Activated CD8-positive, alpha-beta T cell treated with anti-CD3 and anti-CD28 coated beads, Interleukin-2, amount 10 ng/mL, durations not matched to agents 7 days and 5 days (primary cell): ENCODE results near the gene CIBAR2. TPM values are rescaled to one million over a fixed set of nuclear protein-coding genes. Genes with fewer than 3 reads are reported as not detected.

Experiments used
- ATAC-seq: fragments of 150-1000 bp; cut with Tn5 transposase; one replicate; pipeline ENCODE4 v1.10.0; 2021; ENCODE audit warnings: moderate library complexity
- CTCF ChIA-PET: fragments of 350-600 bp; sonication (Branson Sonifier 250); formaldehyde crosslinking; loops from one replicate; lab custom pipeline; 2021; ENCODE audit warnings: antibody characterized with exemption; lab: Charles Lee
- POLR2A ChIA-PET: fragments of 350-600 bp; sonication (Branson Sonifier 250); formaldehyde crosslinking; loops from one replicate; lab custom pipeline; 2021; ENCODE audit warnings: antibody characterized with exemption; lab: Charles Lee
- DNase-seq: peaks from one replicate; pipeline ENCODE4 v3.0.0-alpha.2; 2020
- H3K27ac Mint-ChIP-seq: one replicate; pipeline ENCODE4 v1.8.0; 2021; ENCODE audit warnings: mild to moderate bottlenecking, mixed read lengths
- H3K27me3 Mint-ChIP-seq: one replicate; pipeline ENCODE4 v1.8.0; 2021; ENCODE audit warnings: low read depth, mixed read lengths
- H3K36me3 Mint-ChIP-seq: one replicate; pipeline ENCODE4 v1.8.0; 2021; ENCODE audit warnings: low read depth, mixed read lengths
- H3K4me1 Mint-ChIP-seq: one replicate; pipeline ENCODE4 v1.8.0; 2021; ENCODE audit warnings: low read depth, mixed read lengths
- H3K4me3 Mint-ChIP-seq: one replicate; pipeline ENCODE4 v1.8.0; 2021; ENCODE audit warnings: mild to moderate bottlenecking, mixed read lengths
- H3K9me3 Mint-ChIP-seq: one replicate; pipeline ENCODE4 v1.8.0; 2022; ENCODE audit warnings: mixed read lengths; ENCODE audit not compliant: insufficient read depth
- total RNA-seq, 2 experiments: library from RNA; stranded (reverse); gene quantifications; one replicate each; pipeline ENCODE4 v1.2.3, GENCODE V29; 2021

CIBAR2 gene
- total RNA-seq, 2 experiments from 2014 or later: not detected

DNA sequence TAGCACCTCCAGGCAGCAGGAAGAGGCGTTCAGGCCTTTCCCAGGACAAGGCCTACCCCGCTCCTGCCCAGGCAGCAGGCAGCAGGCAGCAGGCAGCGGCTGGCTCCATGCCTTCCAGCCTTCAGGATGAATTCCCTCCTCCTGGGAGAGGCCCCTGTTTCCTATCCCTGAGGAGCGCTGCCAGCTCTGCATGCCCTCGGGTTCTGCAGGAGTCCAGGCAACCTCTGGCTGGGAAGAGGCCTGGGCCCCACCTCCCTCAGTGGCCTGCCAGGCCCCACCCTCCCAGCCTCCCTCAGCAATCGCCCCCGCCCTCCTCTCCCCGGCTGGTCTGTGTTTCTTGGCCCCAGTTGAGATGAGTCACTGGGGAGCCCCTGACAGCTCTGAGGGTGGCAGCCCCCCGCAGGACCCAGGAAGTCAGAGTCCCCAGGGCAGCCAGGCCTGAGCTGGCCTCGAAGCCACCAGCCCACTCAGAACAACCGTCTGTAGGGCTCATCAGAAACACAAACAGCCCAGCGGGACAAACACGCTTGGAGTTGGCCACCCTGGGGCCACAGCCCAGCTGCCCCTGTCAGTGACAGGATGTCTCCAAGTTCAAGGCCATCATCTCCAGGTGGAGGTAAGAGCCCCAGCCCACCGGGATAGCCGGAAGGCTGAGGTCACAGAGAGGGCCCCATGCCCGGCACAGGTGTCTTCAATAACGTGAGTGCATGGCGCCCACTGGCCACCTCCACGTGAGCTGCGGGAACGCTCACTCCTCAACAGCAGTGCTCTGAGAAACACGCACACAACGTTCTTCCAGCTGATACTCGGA lies 39.5 kb upstream of the CIBAR2 start:
- CTCF ChIA-PET: no interaction called here
- no peaks in the 10 kb centered on the region for H3K4me1 Mint-ChIP-seq
- no peaks in the 10 kb centered on the region for H3K27me3 Mint-ChIP-seq
- no peak overlapping the region for H3K4me3 Mint-ChIP-seq
- H3K27ac Mint-ChIP-seq: no peak overlapping the region
- H3K9me3 Mint-ChIP-seq: no peaks in the 10 kb centered on the region
- no peak for ATAC-seq
- no peaks in the 10 kb centered on the region for H3K36me3 Mint-ChIP-seq
- no peak for DNase-seq
- POLR2A ChIA-PET: no interaction called here

DNA sequence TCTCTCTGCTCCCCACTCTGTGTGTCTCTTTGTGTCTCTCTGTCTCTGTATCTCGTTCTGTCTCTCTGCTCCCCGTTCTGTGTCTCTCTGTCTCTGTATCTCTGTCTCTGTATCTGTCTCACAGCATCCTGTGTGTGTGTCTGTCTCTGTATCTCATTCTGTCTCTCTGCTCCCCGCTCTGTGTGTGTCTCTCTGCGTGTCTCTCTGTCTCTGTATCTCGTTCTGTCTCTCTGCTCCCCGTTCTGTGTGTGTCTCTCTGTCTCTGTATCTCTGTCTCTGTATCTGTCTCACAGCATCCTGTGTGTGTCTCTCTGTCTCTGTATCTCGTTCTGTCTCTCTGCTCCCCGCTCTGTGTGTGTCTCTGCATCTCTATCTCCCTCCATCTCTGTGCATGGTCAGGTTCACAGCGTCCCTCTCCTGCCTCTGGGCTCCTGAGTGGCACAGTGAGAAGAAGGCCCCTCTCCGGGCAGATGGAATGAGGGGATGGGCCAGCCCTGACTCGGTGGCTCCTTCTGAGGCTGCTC lies 38.9 kb upstream of the CIBAR2 start:
- Mint-ChIP-seq H3K36me3 (no peaks in the 10 kb centered on the region), H3K27me3 (no peaks in the 10 kb centered on the region), H3K27ac (no peak overlapping the region), H3K4me3 (no peak overlapping the region), H3K9me3 (no peaks in the 10 kb centered on the region), H3K4me1 (no peaks in the 10 kb centered on the region)
- ChIA-PET CTCF (no interaction called here), POLR2A (no interaction called here)
- DNase-seq (no peak), ATAC-seq (no peak)

DNA sequence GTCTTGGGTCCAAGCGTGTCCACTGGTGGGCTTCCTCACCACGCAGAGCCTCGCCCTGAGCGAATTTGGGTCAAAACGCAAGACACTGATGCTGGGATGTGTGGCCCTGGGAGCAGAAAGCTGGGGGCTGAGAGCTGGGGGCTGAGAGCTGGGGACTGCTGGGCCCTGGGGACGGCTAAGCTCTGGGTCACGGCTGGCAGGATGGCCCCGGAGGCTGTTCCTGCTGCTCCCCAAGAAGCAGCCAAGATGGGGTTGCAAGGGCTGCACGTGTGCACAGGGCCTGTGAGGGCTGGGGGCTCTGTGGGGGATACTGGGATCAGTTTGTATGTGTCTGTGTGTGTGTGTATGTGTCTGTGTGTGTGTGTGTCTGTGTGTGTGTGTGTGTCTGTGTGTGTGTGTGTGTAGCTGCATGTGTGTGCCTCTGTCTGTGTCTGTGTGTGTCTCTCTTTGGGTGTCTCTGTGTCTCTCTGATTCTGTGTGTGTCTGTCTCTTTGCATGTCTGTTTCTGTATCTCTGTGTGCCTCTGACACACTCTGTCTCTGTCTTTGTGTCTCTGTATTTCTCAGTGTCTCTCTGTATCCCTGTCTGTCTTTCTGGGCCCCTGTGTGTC lies 38.2 kb upstream of the CIBAR2 start:
- Mint-ChIP-seq H3K27ac (no peak overlapping the region), H3K4me3 (no peak overlapping the region), H3K4me1 (no peaks in the 10 kb centered on the region), H3K36me3 (no peaks in the 10 kb centered on the region), H3K27me3 (no peaks in the 10 kb centered on the region), H3K9me3 (no peaks in the 10 kb centered on the region)
- DNase-seq (no peak), ATAC-seq (no peak)
- POLR2A ChIA-PET: no interaction called here
- CTCF ChIA-PET: interaction anchor here (2.2 kb wide), 1 partner anchor 36 kb away, joined by 8 read pairs; no protein-coding TSS in a partner anchor

DNA sequence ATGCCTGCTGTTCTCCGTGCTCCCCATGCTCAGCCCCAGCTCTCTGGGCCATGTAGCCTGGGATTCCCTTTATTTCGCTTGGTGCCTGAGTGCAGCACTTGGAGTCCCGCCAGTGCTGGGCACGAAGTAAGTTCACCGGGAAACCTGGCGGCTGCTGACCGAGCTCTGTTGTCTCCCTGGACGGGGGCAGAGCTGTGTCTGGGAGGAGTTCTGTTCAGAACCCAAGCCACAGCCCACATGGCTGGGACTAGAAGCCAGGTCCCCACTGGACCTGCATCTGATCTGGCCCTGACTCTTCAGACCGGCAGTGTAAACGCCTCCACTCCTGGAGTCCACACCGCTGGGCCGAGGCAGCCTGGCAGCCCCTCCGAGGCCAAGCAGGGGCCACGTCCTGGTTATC lies 37.5 kb upstream of the CIBAR2 start:
- ATAC-seq (no peak), DNase-seq (no peak)
- ChIA-PET POLR2A (no interaction called here), CTCF (interaction anchor here (1.2 to 2.2 kb wide), 2 partner anchors 35 to 466 kb away, joined by 4 to 8 read pairs; no protein-coding TSS in a partner anchor)
- no peaks in the 10 kb centered on the region for H3K36me3 Mint-ChIP-seq
- H3K27ac Mint-ChIP-seq: no peak overlapping the region
- H3K4me1 Mint-ChIP-seq: no peaks in the 10 kb centered on the region
- no peak overlapping the region for H3K4me3 Mint-ChIP-seq
- no peaks in the 10 kb centered on the region for H3K9me3 Mint-ChIP-seq
- no peaks in the 10 kb centered on the region for H3K27me3 Mint-ChIP-seq

DNA sequence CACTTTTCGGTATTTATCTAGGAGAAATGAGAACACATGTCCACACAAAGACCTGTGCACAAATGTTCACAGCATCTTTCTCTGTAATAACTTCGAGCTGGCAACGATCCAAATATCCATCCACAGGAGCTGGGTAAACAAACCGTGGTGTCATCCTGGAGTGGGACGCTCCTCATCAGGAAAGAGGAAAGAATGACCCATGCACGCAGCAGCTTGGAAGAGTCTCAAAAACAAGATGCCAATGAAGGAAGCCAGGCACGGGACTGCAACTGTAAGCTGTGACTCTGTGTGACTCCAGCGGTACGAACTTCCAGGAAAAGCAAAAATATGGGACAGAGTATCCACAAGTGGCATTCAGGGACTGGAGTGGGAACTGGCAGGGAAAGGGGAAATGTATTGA lies 36.7 kb upstream of the CIBAR2 start:
- ATAC-seq: no peak
- DNase-seq: no peak
- Mint-ChIP-seq H3K4me1 (no peaks in the 10 kb centered on the region), H3K9me3 (no peaks in the 10 kb centered on the region), H3K27me3 (no peaks in the 10 kb centered on the region), H3K36me3 (no peaks in the 10 kb centered on the region), H3K4me3 (no peak overlapping the region), H3K27ac (no peak overlapping the region)
- ChIA-PET POLR2A (no interaction called here), CTCF (interaction anchor here (1.2 to 2.2 kb wide), 2 partner anchors 34 to 467 kb away, joined by 4 to 8 read pairs; no protein-coding TSS in a partner anchor)

DNA sequence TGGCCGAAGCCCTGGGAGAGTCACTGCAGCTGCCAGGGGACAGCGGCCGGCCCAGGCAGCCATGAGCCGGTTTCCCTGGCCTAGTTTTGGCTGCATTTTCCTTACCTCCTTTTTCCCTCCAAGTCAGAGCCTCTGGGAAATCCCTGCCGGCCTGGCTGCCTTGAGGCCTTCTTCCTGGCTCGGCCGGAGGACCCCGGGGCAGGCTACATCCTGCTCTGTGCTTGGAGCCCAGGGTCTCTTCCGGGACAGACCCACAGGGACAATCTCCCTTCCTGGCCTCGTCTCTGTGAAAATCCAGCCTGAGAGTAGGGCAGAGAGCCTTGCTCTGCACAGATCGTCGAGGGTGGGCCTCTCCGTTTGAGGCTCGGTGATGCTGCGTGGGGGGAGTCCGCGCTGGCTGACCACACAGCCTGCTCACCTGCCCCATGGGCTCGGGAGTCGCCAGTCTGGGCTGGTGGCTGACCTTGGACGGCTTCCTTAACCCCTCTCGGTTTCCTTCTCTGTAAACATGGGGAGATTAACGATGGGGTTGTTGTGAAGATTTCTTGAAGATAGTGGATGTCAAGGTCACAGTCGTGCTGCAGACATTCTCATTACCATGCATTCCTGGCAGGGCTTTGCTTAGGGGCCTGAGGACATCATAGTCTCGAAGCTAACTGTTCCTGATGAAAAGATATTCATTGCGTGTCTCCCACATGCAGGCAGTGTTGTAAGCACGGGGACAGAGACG lies 34.8 kb upstream of the CIBAR2 start:
- H3K27ac Mint-ChIP-seq: no peak overlapping the region
- ChIA-PET CTCF (no interaction called here), POLR2A (no interaction called here)
- DNase-seq (no peak), ATAC-seq (no peak)
- no peaks in the 10 kb centered on the region for H3K9me3 Mint-ChIP-seq
- H3K36me3 Mint-ChIP-seq: no peaks in the 10 kb centered on the region
- no peak overlapping the region for H3K4me3 Mint-ChIP-seq
- no peaks in the 10 kb centered on the region for H3K27me3 Mint-ChIP-seq
- no peaks in the 10 kb centered on the region for H3K4me1 Mint-ChIP-seq

DNA sequence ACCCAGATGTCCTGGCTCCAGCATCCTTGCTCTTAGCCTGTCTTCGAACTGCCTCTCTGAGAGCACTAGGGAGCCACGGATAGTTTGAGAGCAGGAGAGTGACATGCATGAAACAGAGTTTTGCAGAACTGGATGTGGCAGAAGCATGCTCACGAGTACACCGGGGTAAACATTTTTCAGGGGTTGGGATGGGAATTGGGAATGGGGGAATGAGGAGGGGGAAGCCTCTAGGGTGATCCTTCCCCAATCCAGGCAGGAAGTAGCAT lies 34.2 kb upstream of the CIBAR2 start:
- ATAC-seq (no peak), DNase-seq (no peak)
- no peaks in the 10 kb centered on the region for H3K36me3 Mint-ChIP-seq
- H3K27ac Mint-ChIP-seq: no peak overlapping the region
- H3K4me3 Mint-ChIP-seq: no peak overlapping the region
- ChIA-PET CTCF (no interaction called here), POLR2A (no interaction called here)
- no peaks in the 10 kb centered on the region for H3K4me1 Mint-ChIP-seq
- no peaks in the 10 kb centered on the region for H3K27me3 Mint-ChIP-seq
- H3K9me3 Mint-ChIP-seq: no peaks in the 10 kb centered on the region

DNA sequence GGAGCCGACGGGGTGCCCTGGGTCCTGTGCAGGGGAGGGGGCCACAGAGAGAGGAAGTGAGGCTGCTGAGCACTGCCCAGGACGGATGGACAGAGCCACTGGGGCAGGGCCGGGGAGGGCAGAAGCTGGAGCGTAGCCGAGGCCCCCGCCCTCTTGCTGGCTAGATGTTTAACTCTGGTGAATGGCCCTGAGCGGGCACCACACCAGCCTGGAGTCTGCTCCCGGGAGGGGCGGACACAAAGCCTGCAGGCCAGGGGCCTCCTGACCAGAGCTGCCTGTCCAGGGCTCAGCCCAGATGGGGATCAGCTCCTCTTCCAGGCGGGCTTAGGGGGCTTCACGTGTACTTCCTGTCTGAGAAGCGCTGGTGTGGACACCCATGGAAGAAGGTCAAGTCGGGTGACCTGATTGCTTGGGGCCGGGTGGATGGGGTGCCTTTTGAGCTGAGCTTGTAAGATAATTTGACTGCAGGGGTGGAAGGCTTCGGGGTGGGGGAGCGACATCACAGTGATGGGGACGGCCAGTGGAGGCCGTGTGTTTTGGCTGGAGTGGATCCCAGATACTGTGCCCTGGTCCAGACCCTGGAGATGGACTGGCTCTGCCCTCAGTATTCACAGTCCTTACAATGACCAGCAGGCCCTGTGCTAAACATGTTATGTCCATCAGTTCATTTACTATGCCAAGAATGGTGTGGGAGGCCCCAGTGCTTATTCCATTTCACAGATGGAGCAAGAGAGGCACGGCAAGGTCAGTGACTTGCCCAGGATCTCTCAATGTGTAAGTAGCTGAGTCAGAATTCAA lies 33.7 kb upstream of the CIBAR2 start:
- ATAC-seq: no peak
- Mint-ChIP-seq H3K9me3 (no peaks in the 10 kb centered on the region), H3K4me3 (no peak overlapping the region), H3K4me1 (no peaks in the 10 kb centered on the region), H3K36me3 (no peaks in the 10 kb centered on the region), H3K27me3 (no peaks in the 10 kb centered on the region), H3K27ac (no peak overlapping the region)
- ChIA-PET CTCF (interaction anchor here (1.2 kb wide), 1 partner anchor 31 kb away, joined by 3 read pairs; no protein-coding TSS in a partner anchor), POLR2A (no interaction called here)
- DNase-seq: no peak

DNA sequence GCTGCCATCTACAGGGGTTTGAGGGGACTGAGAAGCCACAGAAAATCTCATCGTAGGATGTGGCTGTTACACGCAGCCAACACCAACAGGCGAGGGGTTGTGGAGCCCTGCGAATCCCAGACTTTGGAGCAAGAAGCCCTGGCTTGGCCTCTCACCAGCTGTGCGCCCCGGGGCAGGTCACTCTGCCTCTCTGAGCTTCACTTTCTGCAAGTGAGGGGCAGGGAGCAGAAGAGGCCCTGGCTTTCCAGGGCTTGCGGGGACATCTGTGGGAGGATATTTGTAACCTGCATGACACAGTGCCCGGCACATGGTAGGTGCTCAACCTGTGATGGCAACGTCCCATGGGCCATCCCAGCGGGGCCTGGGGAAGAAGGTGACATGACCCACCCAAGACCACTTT lies 32.9 kb upstream of the CIBAR2 start:
- DNase-seq (no peak), ATAC-seq (no peak)
- ChIA-PET CTCF (interaction anchor here (1.2 kb wide), 1 partner anchor 30 kb away, joined by 3 read pairs; no protein-coding TSS in a partner anchor), POLR2A (no interaction called here)
- Mint-ChIP-seq H3K4me1 (no peaks in the 10 kb centered on the region), H3K4me3 (no peak overlapping the region), H3K27ac (no peak overlapping the region), H3K27me3 (no peaks in the 10 kb centered on the region), H3K9me3 (no peaks in the 10 kb centered on the region), H3K36me3 (no peaks in the 10 kb centered on the region)

DNA sequence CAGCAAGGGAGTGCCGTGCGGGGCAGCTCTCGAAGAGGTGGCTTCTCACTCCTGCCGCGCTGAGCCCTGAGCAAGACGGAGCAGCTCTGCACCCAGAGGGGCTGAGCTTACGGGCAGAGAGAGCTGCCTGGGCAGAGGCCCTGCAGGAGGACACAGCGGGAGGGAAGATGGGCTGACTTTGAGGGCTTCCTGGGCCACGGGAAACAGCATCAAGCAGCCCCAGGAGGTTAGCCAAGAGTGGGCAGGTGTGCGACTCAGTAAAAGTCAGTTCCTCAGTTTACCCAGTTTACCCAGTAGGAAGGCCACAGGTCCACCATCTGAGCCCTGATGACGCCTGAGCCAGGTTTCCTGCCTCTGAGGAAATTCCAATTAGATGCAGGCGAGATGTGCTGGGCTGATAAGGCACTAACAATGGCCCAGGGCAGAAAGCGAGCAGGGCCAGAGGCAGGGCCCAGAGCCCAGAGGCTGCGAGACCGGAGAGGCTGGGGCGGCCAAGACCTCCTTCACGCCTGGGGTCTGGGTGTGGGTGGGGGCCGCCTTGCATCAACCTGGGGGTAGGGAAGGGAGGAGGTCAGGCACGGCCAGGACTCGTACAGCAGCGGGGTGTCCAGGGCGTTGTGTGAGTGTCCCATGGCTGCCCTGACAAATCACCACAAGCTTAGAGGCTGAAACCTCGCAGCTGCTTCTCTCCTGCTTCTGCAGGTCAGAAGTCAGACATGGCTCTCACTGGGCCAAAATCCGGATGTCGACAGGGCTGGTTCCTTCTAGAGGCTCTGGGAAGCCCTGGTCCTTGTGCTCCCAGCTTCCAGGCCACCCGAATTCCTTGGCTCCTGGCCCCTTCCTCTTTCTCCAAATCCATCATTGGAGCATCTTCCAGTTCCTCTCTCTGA lies 32.0 kb upstream of the CIBAR2 start:
- no peaks in the 10 kb centered on the region for H3K9me3 Mint-ChIP-seq
- DNase-seq (no peak), ATAC-seq (no peak)
- H3K36me3 Mint-ChIP-seq: no peaks in the 10 kb centered on the region
- ChIA-PET POLR2A (no interaction called here), CTCF (interaction anchor here (0.9 kb wide), 1 partner anchor 29 kb away, joined by 3 read pairs; no protein-coding TSS in a partner anchor)
- H3K27ac Mint-ChIP-seq: no peak overlapping the region
- H3K4me1 Mint-ChIP-seq: no peaks in the 10 kb centered on the region
- H3K4me3 Mint-ChIP-seq: no peak overlapping the region
- H3K27me3 Mint-ChIP-seq: peaks cover 3% of the 10 kb centered on the region

DNA sequence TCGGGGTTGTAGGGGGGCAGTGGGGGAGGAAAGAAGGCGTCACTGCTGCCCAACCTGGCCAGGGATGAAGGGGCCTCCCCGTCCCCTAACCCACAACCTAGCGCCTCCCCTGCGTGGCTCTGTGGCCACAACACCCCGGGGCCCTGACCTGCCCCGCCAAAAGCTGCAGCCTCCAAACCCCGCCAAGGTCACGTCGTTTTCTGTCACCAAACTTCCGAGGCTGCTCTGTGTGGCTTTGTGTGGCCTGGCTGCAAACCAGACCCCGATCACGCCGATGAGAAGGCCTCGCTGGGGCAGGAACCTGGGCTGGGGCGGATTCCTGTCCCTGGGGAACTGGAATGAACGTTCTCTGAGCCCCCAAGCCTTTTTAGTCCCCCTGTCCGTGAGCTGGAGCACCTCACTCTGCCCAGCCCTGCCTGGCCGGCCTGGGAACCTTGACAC lies 30.5 kb upstream of the CIBAR2 start:
- H3K36me3 Mint-ChIP-seq: no peaks in the 10 kb centered on the region

More for the DNA sequence above, 30.5 kb upstream of the CIBAR2 start:
- POLR2A ChIA-PET: no interaction called here
- Mint-ChIP-seq H3K27ac (no peak overlapping the region), H3K4me1 (peaks cover 2% of the 10 kb centered on the region), H3K27me3 (peaks cover 17% of the 10 kb centered on the region), H3K9me3 (no peaks in the 10 kb centered on the region), H3K4me3 (no peak overlapping the region)
- DNase-seq: no peak
- ATAC-seq: no peak
- CTCF ChIA-PET: no interaction called here
